ENCODE results near the gene CHD6. TPM values are rescaled to one million over a fixed set of nuclear protein-coding genes. Genes with fewer than 3 reads are reported as not detected.
A peak's percentile ranks its signal among the peaks of the same experiment; 100 is the strongest.

The CHD6 gene
- total RNA-seq, 2 experiments from 2014 or later = 26.9 to 45.7 TPM

DNA sequence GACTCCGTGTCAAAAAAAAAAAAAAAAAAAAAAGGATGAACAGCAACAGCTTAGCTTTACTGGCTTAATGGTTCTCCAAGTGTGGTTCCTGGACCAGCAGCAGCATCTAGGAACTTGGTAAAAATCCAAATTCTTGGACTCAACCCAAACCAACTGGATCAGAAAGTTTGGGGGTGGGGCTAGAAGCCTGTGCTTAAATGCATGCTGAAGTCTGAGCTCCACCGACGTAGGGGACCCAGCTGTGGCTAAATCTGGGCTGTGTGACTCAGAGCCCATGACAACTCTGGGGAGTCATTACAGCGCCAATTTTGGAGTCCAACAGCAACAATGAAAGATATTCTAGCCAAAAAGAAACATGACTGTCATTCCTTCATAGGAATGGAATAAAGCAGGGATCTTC is 13.6 kb upstream of the CHD6 start:
- Histone ChIP-seq H4K20me1 (ENCODE audit: insufficient read depth, low read length) (no peaks in the 10 kb centered on the region), H3K4me3 (ENCODE audit: low read depth, low read length, poor library complexity, severe bottlenecking) (no peak overlapping the region), H2AFZ (ENCODE audit: low read length) (no peak overlapping the region), H3K36me3 (ENCODE audit: insufficient read depth, low read length) (no peaks in the 10 kb centered on the region), H3K4me1 (ENCODE audit: insufficient read depth, low read length, poor library complexity, severe bottlenecking) (peaks cover 7% of the 10 kb centered on the region), H3K79me2 (ENCODE audit: insufficient read depth, low read depth, low read length) (no peaks in the 10 kb centered on the region), H3K4me2 (ENCODE audit: low read length) (no peak overlapping the region), H3K9me3 (ENCODE audit: low read length) (no peaks in the 10 kb centered on the region), H3K27ac (ENCODE audit: low read depth, low read length, poor library complexity, severe bottlenecking) (no peak overlapping the region), H3K9me2 (ENCODE audit: insufficient read depth, low read length) (no peaks in the 10 kb centered on the region)
- no peak for DNase-seq (ENCODE audit: low spot score)
- TF ChIP-seq EZH2phosphoT487 (IDR thresholded peaks at IDR 0.05; ENCODE audit: borderline replicate concordance, low read depth, low read length) = no peak
- TF ChIP-seq, protein P1, sequence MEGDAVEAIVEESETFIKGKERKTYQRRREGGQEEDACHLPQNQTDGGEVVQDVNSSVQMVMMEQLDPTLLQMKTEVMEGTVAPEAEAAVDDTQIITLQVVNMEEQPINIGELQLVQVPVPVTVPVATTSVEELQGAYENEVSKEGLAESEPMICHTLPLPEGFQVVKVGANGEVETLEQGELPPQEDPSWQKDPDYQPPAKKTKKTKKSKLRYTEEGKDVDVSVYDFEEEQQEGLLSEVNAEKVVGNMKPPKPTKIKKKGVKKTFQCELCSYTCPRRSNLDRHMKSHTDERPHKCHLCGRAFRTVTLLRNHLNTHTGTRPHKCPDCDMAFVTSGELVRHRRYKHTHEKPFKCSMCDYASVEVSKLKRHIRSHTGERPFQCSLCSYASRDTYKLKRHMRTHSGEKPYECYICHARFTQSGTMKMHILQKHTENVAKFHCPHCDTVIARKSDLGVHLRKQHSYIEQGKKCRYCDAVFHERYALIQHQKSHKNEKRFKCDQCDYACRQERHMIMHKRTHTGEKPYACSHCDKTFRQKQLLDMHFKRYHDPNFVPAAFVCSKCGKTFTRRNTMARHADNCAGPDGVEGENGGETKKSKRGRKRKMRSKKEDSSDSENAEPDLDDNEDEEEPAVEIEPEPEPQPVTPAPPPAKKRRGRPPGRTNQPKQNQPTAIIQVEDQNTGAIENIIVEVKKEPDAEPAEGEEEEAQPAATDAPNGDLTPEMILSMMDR (conservative IDR thresholded peaks at IDR 0.05; ENCODE audit: low read length) = no peak
- ChIA-PET CTCF (ENCODE audit: unreplicated experiment) (no interaction called here), POLR2A (no interaction called here)
- intact Hi-C loops (cut with micrococcal nuclease; ENCODE audit: unreplicated experiment) = no loop called here
- no TSS peak for BruUV-seq (replicated peaks)

GRCh38 chr20:41630846-41631245 is 12.7 kb upstream of the CHD6 start:
- no peaks in the 10 kb centered on the region for H3K36me3 ChIP-seq (ENCODE audit: insufficient read depth, low read length)
- CTCF ChIA-PET (ENCODE audit: unreplicated experiment) = no interaction called here
- no peaks in the 10 kb centered on the region for H3K79me2 ChIP-seq (ENCODE audit: insufficient read depth, low read depth, low read length)
- no peak overlapping the region for H3K4me2 ChIP-seq (ENCODE audit: low read length)
- no peak overlapping the region for H2AFZ ChIP-seq (ENCODE audit: low read length)
- intact Hi-C loops (cut with micrococcal nuclease; ENCODE audit: unreplicated experiment) = no loop called here
- H3K9me2 ChIP-seq (ENCODE audit: insufficient read depth, low read length) = no peaks in the 10 kb centered on the region
- DNase-seq (ENCODE audit: low spot score) = no peak
- H4K20me1 ChIP-seq (ENCODE audit: insufficient read depth, low read length) = no peaks in the 10 kb centered on the region
- H3K4me3 ChIP-seq (ENCODE audit: low read depth, low read length, poor library complexity, severe bottlenecking) = no peak overlapping the region
- no TSS peak for BruUV-seq (replicated peaks)
- no peaks in the 10 kb centered on the region for H3K9me3 ChIP-seq (ENCODE audit: low read length)
- peaks cover 7% of the 10 kb centered on the region for H3K4me1 ChIP-seq (ENCODE audit: insufficient read depth, low read length, poor library complexity, severe bottlenecking)
- POLR2A ChIA-PET = interaction anchor here (0.7 kb wide), 1 partner anchor 1226 kb away, joined by 3 read pairs; no protein-coding TSS in a partner anchor
- H3K27ac ChIP-seq (ENCODE audit: low read depth, low read length, poor library complexity, severe bottlenecking) = no peak overlapping the region
- TF ChIP-seq, protein P1 (conservative IDR thresholded peaks at IDR 0.05; ENCODE audit: low read length) = no peak
- TF ChIP-seq EZH2phosphoT487 (IDR thresholded peaks at IDR 0.05; ENCODE audit: borderline replicate concordance, low read depth, low read length) = no peak

DNA sequence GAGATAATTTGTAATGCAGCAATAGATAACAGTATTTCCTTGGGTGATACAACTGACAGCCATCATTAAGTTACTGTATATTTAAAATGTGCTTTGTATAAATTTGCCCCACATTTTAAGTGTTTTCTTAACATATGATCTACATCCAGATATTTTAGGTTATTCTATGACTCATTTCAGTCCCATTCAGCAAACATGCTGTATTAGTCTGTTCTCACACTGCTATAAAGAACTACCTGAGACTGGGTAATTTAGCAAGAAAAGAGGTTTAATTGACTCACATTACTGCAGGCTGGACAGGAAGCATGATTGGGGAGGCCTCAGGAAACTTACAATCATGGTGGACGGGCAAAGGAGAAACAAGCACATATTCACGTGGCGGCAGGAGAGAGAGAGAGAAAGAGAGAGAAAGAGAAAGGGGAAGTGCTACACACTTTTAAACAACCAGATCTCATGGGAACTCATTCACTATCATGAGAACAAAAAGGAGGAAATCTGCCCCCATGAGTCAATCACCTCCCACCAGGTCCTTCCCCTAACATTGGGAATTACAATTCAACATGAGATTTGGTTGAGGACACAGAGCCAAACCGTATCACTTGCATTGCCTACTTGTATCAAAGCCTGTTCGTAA is 9.6 kb upstream of the CHD6 start:
- CTCF ChIA-PET (ENCODE audit: unreplicated experiment) = no interaction called here
- Histone ChIP-seq H2AFZ (ENCODE audit: low read length) (0 out of 2 replicates have a peak overlapping the region, but pooled peaks have one; percentile 44), H3K36me3 (ENCODE audit: insufficient read depth, low read length) (no peaks in the 10 kb centered on the region)

More for the DNA sequence above, 9.6 kb upstream of the CHD6 start:
- H3K4me3 ChIP-seq (ENCODE audit: low read depth, low read length, poor library complexity, severe bottlenecking) = no peak overlapping the region
- TF ChIP-seq EZH2phosphoT487 (IDR thresholded peaks at IDR 0.05; ENCODE audit: borderline replicate concordance, low read depth, low read length) = no peak
- TF ChIP-seq, protein P1 (conservative IDR thresholded peaks at IDR 0.05; ENCODE audit: low read length) = no peak
- H3K4me1 ChIP-seq (ENCODE audit: insufficient read depth, low read length, poor library complexity, severe bottlenecking) = peaks cover 7% of the 10 kb centered on the region
- H3K9me2 ChIP-seq (ENCODE audit: insufficient read depth, low read length) = no peaks in the 10 kb centered on the region
- no peaks in the 10 kb centered on the region for H3K79me2 ChIP-seq (ENCODE audit: insufficient read depth, low read depth, low read length)
- H3K4me2 ChIP-seq (ENCODE audit: low read length) = no peak overlapping the region
- no peak overlapping the region for H3K27ac ChIP-seq (ENCODE audit: low read depth, low read length, poor library complexity, severe bottlenecking)
- POLR2A ChIA-PET = no interaction called here
- peak; percentile 5 for DNase-seq (ENCODE audit: low spot score)
- intact Hi-C loops (cut with micrococcal nuclease; ENCODE audit: unreplicated experiment) = no loop called here
- no TSS peak for BruUV-seq (replicated peaks)
- H3K9me3 ChIP-seq (ENCODE audit: low read length) = no peaks in the 10 kb centered on the region
- H4K20me1 ChIP-seq (ENCODE audit: insufficient read depth, low read length) = no peaks in the 10 kb centered on the region

All from OCI-LY7 (cell line).